Activated naive CD4-positive, alpha-beta T cell treated with anti-CD3 and anti-CD28 coated beads, Interleukin-2, amount 50 U/mL, for 72 hours (primary cell): ENCODE data around the gene EGLN3. TPM values are rescaled to one million over a fixed set of nuclear protein-coding genes. Genes with fewer than 3 reads are reported as not detected.
"Not testable (repeated sequence)": the region's sequence is repeated elsewhere in the genome, so short reads cannot be mapped to it uniquely, and the experiment has no call there.

Source experiments
- ATAC-seq, 2 donors: fragments of 150-1000 bp; cut with Tn5 transposase; 2 replicates each; pipeline ENCODE4 v1.10.0; 2021; ENCODE audit warnings: mild to moderate bottlenecking in 2 of 2, moderate library complexity in 2 of 2
- DNase-seq, 2 donors: peaks; one replicate each; pipeline ENCODE4 v3.0.0; 2021 to 2022; ENCODE audit warnings: low spot score in 2 of 2
- H3K27ac Mint-ChIP-seq, 2 donors: one replicate each; pipeline ENCODE4 v1.8.0; 2022; ENCODE audit warnings: mild to moderate bottlenecking in 2 of 2, mixed read lengths in 2 of 2
- H3K36me3 Mint-ChIP-seq, 2 donors: one replicate each; pipeline ENCODE4 v1.8.0; 2022; ENCODE audit warnings: mixed read lengths in 2 of 2
- H3K9me3 Mint-ChIP-seq, 2 donors: one replicate each; pipeline ENCODE4 v1.8.0; 2022; ENCODE audit warnings: mixed read lengths in 2 of 2
- total RNA-seq, 2 donors: library from RNA; stranded (reverse); gene quantifications; one replicate each; pipeline ENCODE4 v1.2.3, GENCODE V29; 2022

The EGLN3 gene
- total RNA-seq, 2 donors from 2014 or later, result 0.34 to 8.3 TPM

GRCh38 chr14:33967138-33967537 is 16.3 kb upstream of the EGLN3 start:
- no peak for DNase-seq
- no peak overlapping the region for H3K27ac Mint-ChIP-seq
- ATAC-seq, result peak in 1 of 2 donors; percentile 36
- peaks cover 9 to 13% of the 10 kb centered on the region in 2 donors for H3K9me3 Mint-ChIP-seq
- H3K36me3 Mint-ChIP-seq, result no peaks in the 10 kb centered on the region

DNA sequence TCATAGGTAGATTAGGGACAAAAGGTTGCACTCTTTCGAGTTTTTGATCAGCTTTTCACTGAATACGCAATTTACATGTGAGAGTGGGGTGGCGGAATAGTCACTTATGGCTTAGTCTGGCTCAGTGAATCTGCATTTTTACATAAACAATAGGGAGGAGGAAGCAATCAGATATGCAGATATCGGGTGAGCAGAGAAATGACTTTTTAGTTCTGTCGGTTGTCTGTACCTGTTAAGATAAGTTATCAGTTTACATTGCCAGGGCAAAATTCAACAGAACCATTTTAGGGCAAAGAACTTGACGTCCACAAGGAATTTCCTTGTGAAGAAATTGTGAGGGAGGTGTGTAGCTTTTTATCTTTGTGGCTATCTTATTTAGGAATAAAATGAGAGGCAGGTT is 15.4 kb upstream of the EGLN3 start:
- ATAC-seq (no peak), DNase-seq (no peak)
- Mint-ChIP-seq H3K9me3 (peaks cover 10 to 13% of the 10 kb centered on the region in 2 donors), H3K36me3 (no peaks in the 10 kb centered on the region), H3K27ac (peak overlapping the region in 1 of 2 donors; percentile 34)

GRCh38 chr14:33964599-33965317 is 13.9 kb upstream of the EGLN3 start:
- DNase-seq, result no peak
- Mint-ChIP-seq H3K36me3 (no peaks in the 10 kb centered on the region), H3K9me3 (peaks cover 6 to 10% of the 10 kb centered on the region in 2 donors), H3K27ac (no peak overlapping the region)
- no peak for ATAC-seq

DNA sequence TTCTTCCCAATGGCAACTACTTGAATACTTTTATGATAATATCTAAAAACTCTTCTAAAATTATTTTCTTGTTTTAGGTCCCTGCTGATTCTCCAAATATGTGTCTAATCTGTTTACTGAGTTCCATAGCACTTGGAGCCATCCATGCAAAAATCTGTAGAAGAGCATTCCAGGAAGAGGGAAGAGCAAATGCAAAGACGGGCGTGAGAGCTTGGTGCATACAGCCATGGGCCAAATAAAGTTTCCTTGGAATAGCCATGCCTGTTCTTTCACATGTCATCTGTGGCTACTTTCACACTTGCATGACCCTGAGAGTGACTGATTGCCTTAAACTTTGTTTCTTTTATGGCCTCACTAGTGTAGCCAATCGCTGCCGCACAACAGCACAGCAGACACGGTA is 13.0 kb upstream of the EGLN3 start:
- Mint-ChIP-seq H3K36me3 (no peaks in the 10 kb centered on the region), H3K27ac (no peak overlapping the region), H3K9me3 (peaks cover 5 to 10% of the 10 kb centered on the region in 2 donors)
- ATAC-seq, result no peak
- no peak for DNase-seq

GRCh38 chr14:33962466-33962865 is 11.6 kb upstream of the EGLN3 start:
- not testable (repeated sequence) for ATAC-seq
- peaks cover 5 to 10% of the 10 kb centered on the region in 2 donors for H3K9me3 Mint-ChIP-seq

DNA sequence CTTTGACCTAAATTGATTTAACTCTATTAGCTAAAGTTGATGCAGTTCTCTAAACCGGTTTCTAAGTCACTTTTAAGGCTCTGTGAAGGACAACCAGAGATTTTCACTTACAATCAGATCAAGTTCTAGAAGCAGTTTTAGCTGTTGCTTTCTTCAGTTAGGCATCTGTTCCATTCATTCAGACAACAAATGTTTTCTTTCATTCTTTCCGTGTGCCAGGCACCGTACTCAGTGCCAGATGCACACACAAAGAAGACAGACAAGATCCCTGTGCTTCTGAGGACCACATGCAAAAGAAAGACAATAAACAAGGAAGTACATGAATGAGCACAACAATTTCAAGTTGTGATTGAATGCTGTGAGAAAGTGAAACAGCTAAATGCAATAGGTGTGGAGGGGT is 11.1 kb upstream of the EGLN3 start:
- ATAC-seq (no peak), DNase-seq (no peak)
- no peak overlapping the region for H3K27ac Mint-ChIP-seq
- H3K36me3 Mint-ChIP-seq, result no peaks in the 10 kb centered on the region
- peaks cover 5 to 10% of the 10 kb centered on the region in 2 donors for H3K9me3 Mint-ChIP-seq

More at GRCh38 chr14:33962466-33962865, 11.6 kb upstream of the EGLN3 start:
- not testable (repeated sequence) for H3K36me3 Mint-ChIP-seq, H3K27ac Mint-ChIP-seq, DNase-seq

- no peak for ATAC-seq
- no peak for DNase-seq
These were observed 8.8 kb upstream of the EGLN3 start for GRCh38 chr14:33959692-33960151.

GRCh38 chr14:33958605-33959226 is 7.8 kb upstream of the EGLN3 start:
- Mint-ChIP-seq H3K36me3 (no peaks in the 10 kb centered on the region), H3K9me3 (peaks cover 5 to 10% of the 10 kb centered on the region in 2 donors), H3K27ac (no peak overlapping the region)
- ATAC-seq, result no peak
- DNase-seq, result no peak

More at GRCh38 chr14:33959692-33960151, 8.8 kb upstream of the EGLN3 start:
- Mint-ChIP-seq H3K36me3 (no peaks in the 10 kb centered on the region), H3K27ac (no peak overlapping the region), H3K9me3 (peaks cover 5 to 10% of the 10 kb centered on the region in 2 donors)

DNA sequence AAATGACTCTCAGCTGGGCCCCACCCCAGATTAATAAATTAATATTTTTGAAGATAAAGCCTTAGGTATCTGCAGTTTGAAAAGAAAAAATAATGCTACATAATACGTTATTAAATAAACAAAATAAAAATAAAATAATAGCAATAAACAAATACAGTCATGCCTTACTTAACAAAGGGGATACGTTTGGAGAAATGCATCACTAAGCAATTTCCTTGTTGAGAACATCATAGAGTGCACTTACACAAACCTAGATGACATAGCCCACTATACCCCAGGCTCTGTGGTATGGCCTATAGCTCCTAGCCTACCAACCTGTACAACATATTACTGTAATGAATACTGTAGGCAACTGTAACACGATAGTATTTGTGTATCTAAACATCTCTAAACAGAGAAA is 7.1 kb upstream of the EGLN3 start:
- DNase-seq, result no peak
- no peak overlapping the region for H3K27ac Mint-ChIP-seq
- peaks cover 5 to 10% of the 10 kb centered on the region in 2 donors for H3K9me3 Mint-ChIP-seq
- ATAC-seq, result no peak
- H3K36me3 Mint-ChIP-seq, result no peaks in the 10 kb centered on the region

DNA sequence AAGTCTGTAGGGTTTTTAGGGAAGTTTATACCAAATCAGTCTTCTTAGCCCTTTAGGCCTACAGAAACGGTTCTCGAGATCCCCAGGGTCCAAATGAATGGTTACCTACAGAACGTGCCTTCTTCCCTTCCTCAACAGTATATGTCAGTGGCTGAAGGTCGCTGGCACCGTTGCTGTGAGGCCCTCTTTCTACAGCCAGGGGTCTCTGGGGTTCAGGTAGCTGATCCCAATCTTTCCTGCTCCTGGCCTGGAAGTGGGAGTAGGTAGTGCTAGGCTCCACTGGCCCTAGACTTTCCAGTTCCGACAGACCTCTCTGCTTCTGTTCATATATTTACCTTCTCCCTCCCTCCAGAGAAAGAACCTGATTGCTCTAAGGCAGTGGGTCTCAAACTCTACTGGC is 6.4 kb upstream of the EGLN3 start:
- Mint-ChIP-seq H3K9me3 (peaks cover 2 to 7% of the 10 kb centered on the region in 2 donors), H3K36me3 (no peaks in the 10 kb centered on the region), H3K27ac (no peak overlapping the region)
- ATAC-seq (no peak), DNase-seq (no peak)

DNA sequence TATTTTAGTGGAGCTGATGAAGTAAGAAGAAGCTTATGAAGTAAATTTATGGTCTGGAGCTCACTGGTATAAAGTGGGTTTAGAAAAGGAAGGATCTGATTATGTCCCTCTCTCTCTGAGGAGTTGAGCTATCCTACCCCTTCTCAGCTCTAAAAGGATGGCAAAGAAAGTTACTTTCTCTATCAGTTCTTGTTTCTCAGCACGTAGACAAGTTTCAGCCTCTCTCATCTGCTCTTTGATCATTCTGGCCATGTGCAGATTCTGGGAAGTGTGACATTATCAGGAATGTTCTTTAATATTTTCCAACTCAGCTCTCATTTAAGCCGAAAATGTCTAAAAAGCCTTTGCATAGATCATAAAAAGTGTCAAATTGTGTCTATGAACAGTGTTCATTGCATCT is 5.8 kb upstream of the EGLN3 start:
- Mint-ChIP-seq H3K9me3 (peaks cover 0 to 5% of the 10 kb centered on the region in 2 donors), H3K27ac (no peak overlapping the region), H3K36me3 (no peaks in the 10 kb centered on the region)
- ATAC-seq (no peak), DNase-seq (no peak)

DNA sequence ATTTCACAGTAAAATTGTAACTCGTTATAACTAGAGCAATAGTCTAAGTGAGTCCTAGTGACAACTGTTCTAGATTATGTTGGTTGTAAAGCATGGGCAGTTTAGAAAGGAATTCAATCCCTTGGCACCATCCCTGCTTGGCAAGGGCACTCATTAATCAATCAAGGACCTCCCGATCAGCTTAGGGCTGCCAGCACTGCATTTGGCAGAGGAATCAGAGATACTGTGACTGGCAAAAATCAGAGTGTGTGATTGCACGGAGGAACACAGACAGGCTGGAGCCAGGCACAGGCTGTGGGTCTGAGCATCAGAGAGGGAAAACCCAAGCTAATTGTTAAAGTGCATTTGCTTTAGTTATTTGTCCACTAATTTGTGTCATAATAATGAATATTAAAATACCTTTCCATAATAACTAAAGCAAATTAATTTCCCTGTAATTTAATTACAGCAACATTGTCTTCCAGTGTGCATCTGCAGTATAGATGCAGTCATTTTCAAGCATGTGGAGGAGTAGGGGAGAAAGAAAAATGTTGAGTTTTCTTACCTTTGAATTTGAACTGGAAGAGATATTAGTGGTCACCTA is 3.2 kb upstream of the EGLN3 start:
- DNase-seq (no peak), ATAC-seq (no peak)
- peaks cover 0 to 5% of the 10 kb centered on the region in 2 donors for H3K36me3 Mint-ChIP-seq
- H3K9me3 Mint-ChIP-seq, result no peaks in the 10 kb centered on the region
- no peak overlapping the region for H3K27ac Mint-ChIP-seq

DNA sequence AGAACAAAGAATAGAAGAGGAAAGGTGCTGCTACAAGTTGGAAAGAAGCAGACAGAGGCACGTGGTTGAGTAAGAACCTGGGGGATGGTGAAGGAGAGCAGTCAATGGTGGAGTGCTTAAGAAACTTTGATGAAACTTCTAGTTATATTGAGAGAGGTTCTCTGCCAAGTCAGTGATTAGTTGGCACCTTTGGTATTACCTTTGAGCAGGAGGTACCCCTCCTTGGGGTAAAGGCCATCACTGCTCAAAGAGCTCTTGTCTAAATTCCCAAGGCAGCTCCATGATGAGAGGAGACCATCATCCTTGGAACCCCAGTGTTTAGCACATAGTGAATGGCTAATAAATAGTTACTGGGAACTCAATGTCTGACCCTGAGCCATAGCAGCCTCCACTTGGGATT is 1.7 kb upstream of the EGLN3 start:
- ATAC-seq (no peak), DNase-seq (no peak)
- Mint-ChIP-seq H3K27ac (no peak overlapping the region), H3K36me3 (peaks cover 0 to 5% of the 10 kb centered on the region in 2 donors), H3K9me3 (no peaks in the 10 kb centered on the region)

- Mint-ChIP-seq H3K36me3 (peaks cover 0 to 5% of the 10 kb centered on the region in 2 donors), H3K27ac (no peak overlapping the region), H3K9me3 (no peaks in the 10 kb centered on the region)
- DNase-seq (no peak), ATAC-seq (no peak)
These were observed 438 bp upstream of the EGLN3 start for GRCh38 chr14:33951183-33951840.

- DNase-seq (no peak), ATAC-seq (no peak)
- no peak overlapping the region for H3K27ac Mint-ChIP-seq
- no peaks in the 10 kb centered on the region for H3K9me3 Mint-ChIP-seq
- H3K36me3 Mint-ChIP-seq, result peaks cover 0 to 5% of the 10 kb centered on the region in 2 donors
These were observed 1.4 kb downstream of the EGLN3 start for GRCh38 chr14:33949411-33949893.

DNA sequence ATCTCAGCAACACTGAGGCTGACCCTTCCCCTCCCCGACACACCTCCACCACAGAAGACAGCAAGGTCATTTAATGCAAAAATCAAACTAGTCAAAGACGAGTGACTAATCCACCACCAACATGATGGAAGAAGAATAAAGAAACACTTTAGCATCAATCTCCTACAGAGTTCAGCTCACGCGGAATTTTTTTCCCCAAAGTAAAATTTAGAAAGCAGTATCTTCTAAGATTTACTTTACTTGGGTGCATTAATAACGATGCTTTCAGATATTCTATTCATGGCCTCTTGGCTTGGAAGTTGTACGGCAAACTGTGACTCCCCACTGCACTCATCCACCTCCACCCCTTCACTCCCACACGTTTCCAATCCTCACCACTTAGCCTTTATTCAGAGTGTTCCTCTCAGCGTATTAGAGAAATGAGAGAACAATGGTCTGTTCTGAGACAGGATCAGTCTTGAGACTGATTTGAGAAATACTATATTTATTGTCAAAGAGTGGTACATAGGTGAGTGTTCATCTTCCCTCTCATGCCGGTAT is 1.9 kb downstream of the EGLN3 start:
- no peak overlapping the region for H3K27ac Mint-ChIP-seq
- ATAC-seq (no peak), DNase-seq (no peak)
- H3K9me3 Mint-ChIP-seq, result no peaks in the 10 kb centered on the region
- peaks cover 0 to 5% of the 10 kb centered on the region in 2 donors for H3K36me3 Mint-ChIP-seq
